ENCODE measurements around the gene NINJ2.
"Not testable (repeated sequence)": the region's sequence is repeated elsewhere in the genome, so short reads cannot be mapped to it uniquely, and the experiment has no call there.

The NINJ2 gene

DNA sequence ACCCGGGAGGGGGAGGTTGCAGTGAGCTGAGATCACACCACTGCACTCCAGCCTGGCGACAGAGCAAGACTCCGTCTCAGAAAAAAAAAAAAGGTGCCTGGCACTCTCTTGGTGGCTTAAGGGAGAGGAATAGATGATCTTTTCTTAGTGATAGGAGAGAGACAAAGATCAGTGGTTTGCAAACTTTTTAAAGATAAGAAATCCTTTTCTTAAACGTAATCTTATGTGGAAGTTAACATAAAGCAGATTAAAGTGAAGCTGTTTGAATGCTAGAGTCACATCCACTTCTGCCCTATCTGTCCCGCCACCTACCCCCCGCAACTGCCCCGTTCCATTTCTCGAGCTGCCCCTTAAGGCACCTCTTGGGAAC, 6.3 kb upstream of the NINJ2 start:
- DNase-seq, result no peak

DNA sequence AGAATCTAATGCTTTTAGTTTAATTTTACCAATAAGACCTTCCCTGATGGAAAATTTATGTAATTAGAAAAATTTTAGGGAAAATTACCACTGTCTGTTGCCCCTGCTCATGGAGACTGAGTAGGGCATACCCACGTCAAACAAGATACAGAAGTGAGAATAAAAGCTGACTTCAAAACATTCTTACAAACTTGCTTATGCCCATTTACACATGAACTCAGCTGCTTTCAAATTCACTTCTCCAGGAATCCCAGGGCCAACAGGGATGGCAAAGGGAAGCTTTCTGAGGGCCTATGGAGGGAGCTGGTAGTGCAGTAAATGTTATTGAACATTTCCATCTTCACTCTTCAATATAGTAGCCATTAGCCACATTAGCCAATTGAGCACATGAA, 4.8 kb upstream of the NINJ2 start:
- no peak for DNase-seq

DNA sequence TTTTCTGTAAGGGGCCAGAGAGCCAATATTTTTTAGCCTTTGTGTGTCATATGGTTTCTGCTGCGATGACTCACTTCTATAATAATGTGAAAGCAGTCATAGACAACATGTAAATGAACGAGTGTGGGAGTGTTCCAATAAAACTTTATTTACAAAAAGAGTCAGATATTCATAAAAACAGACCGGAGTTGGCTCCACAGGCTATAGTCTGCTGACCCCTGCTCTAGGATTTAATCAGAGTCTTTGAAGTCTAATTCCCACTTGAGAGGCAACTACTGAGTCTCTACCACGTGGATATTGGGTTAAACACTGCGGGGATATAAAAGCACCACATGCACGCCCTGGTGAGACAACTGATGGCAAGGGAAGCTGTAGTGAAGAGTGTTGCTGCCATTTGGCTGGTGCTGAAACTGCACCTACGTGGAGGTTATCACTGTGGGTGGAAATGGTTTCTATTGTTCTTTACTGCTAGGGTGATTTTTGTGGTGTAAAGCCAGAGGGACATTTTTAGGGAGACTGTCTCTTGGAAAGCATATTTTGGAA, 3.6 kb upstream of the NINJ2 start:
- DNase-seq, result no peak

DNA sequence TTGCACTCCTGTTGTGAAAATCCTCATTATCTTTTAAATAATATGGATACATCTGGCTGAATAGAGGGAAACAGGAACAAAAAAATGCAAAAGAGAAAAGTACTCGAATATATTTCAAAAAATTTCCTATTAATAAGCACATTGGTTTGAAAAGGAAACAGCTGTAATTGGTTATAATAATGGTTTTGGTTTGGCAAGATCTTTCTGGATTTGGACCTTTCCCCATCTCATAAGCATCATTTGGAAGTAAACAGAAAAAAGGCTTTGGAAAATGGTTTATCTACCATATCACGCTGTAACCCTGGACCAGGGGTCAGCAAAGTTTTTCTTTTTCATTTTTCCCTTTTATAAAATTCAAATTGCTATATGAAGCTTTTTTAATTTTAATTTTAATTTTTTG, 2.8 kb upstream of the NINJ2 start:
- no peak for DNase-seq

DNA sequence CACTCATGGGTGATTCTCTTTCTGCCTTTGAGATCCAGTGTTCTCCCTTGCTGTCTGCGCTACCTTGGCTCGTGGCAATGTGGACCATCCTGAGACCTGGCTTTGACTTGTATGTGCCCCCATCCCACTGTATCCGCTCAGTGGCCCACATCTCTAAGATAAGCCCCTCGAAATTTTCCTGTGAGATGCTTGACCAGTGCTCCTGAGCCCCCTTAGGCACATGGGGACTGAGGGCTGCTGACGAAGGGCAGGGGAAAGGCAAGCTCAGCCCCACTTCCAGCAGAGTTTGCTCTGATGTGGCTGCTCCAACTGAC, 1.5 kb upstream of the NINJ2 start:
- no peak for DNase-seq

DNA sequence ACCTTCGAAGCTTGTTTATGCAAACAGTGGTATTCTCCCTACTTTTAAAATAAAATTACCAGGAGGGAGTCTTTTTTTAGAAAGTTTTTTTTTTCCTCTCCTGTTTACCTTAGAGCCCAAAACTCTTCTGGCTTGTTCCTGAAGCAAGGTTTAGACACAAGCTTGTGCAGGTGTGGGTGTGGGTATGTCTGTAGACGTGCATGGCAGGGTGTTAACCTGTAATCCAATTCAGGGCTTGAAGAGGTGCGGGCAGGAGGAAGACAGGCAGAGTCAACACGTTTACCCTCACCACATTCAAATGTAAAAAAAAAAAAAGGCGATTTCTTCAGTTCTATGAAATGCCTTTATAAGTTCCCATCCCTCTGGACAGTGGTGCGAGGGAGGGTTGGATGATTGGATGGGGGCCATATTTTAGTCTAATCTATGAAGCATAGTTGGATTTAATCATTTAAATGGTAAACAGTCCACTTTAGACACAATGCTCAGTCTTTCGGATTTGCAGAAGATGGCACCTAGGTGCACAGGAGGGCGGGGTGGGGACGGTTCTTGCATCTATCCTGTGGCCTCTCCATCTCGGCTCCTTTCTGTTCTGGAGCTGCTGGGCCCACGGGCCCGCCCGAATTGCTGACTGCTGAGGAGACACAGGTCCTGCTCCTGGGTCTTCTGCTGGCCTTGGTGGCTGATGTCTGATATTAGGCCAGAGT, 982 bp upstream of the NINJ2 start:
- DNase-seq, result no peak

DNA sequence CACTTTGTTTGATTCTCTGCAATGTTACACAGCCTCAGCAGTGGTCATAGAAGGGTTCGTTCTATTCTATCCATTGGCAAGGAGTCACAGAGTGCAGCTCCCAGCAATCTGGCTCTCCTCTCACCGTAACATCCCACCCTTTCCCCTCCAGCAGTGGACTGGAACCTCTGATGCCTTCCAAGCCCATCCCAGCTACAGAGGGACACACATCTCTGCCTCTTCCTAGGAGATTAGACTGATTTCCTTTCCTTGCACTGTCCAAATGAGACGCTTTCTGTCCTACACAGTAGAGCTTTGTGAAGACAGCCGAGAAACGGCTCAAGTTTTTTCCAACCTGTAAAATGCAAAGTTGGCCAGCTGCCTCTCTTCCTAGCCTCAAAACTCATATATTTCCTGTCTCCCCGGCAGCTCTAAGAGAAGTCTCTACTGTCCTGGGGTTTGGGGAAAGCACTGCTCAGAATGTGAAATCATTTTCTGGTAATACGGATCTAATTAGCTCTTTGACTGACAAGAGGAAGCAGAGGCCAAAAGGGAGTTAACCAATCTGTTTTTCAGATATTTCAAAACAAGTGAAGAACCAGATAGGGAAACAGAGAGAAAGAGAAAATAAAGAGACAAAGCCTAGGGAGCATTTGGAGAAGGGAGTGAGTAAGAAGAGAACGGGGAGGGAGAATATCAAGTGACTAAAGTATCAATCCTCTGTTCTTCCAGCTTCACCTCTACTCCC, 516 bp downstream of the NINJ2 start:
- DNase-seq, result no peak

DNA sequence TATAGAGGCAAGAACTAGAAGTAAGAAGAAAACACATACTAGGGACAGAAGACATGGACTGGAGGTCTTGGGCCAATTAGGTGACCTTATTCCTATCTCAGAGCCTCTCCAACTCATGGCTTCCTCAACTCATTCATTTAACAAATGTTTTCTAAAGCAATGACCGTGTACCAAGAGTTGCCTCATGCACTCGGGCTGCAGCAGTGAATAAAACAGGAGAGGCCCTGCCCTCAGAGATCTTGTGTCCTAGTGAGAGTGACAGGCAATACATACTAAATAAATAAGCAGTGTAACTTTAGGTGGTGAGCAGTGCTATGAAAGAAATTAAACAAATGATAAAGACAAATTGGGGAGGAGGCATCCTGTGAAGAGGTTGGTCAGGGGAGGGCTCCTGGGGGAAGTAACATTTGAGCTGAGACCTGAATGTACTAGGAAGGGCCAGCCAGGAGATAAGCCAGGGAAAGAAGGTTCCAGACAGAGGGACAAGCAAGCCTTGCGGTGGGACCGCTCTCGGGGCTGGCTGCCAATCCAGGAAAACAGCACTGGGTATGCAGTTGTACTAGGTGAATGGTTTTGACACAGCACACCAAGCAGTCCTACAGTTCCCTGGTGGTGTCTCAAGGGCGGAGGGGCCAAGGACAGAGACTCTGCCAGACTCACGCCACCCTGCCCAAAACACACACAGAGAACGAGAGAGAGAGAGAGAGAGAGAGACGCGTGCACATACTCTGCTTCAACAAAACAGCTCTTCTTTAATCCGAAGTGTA, 1.3 kb downstream of the NINJ2 start:
- DNase-seq, result no peak

DNA sequence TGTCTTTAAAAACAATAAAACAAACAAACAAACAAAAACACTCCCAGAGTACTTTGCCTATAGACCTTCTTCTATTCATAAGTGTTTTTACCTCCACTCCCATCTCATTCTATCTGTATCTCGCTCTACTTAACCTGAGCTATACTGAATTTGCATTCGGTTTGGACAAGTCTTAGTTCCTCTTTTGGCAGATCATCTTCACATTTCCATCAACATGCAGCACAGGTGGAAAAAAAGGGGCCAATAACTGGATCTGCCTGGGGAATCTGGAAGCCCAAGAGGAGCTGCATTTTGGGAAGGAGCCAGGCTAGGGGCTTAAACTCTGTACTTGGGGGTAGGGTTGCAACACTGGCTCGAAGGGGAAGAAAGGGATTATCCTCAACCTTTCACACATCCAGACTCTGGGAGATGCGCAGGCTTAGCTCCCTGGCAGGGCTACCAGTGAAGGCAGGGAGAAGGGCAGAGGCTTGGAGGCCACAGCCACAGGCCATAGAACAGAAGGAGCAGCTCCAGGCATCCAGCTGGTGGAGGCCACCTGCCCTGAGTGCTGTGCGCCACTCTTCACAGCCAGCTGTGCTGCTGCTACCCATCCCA, 4.1 kb downstream of the NINJ2 start:
- no peak for DNase-seq

DNA sequence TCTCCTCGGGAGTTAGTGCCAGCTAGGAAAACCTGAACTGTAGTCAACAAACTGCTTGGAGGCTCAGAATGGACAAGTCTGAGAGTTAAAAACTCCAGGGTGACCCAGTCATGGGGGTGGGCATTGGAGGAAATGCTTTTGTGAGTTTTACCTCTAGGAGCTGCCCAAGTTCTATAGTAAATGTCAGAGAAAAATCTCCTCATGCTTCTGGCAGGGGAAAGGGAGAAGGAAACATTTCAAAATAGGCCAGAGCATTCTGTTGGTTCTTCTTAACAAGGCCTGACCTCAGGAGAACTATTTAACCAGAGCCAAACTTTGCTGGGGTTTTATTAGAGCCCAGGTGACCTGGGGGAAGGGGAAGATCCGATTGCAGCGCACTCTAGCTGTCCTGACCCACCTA, 12.3 kb downstream of the NINJ2 start:
- no peak for DNase-seq

DNA sequence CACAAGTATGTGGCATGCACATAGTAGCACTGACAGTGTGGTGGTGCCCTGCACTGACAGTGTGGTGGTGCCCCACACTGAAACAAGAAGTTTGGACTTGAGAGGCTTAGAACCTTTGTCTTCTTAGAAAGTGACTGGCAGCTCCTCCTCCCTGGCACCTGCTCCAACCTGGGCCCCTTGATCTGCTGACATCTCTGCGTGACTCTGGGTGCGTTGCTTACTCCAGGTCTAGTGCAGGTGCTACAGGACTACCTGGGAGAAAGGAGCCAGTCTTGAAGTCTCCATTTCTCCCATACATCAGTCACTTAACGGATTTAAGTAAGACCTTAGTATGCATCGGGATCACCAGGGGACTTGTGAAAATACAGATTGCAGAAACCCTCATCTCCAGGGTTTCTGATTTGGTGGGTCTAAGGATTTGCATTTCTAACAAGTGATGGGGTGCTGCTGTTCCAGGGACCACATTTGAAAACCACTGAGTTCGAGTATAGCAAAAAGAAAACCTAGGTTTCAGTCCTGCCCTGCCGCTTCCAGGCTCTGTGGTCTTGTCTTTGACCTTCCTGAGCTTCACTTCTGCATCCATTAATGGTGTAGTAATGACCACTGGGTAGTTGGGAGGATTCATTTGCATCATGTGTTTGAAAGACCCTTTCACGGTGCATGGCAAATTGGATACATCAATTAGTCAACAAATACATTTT, 15.7 kb downstream of the NINJ2 start:
- DNase-seq, result no peak

DNA sequence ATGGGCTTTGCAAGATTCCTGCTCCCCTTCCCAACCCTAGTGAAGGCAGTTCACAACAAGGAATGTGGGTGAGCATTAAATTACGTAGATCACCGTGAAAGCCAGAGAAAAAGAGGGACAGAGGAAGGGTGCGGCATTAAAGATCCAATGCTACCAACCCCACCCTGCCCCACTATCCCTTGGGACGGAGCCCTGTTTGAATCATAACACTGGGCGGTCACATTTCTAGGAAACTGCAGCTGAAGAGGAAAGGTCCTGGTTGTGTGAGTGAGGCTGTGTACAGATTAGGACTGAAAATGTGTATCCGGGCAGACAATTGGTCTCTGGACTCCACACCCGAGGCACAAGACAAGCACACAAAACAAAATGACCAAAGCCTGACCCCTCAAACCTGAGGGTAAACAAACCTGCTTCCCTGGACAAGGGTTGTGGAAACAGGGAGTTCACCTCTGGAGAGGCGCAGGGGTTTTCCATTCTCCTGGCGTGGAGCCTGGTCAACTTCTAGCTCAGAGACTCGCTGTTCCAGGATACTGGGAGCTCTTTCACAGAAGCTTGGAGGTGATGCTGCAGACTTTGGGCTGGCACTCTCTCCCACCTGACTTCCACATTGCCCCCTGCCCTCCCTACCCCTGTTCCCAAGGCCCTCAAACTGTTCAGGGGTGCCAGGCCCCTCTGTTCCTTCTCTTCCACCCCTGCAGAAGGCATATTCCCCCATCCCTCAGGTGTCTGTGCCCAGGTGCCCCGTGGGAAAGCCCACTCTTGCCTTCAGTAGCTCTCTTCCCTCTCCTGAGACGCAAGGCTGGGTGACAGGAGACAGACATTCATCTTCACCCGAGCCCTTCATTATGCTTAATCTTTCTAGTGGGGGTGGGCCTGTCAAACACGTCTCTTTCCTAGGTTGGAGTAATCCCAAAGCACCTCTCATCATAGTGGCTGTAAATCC, 16.5 kb downstream of the NINJ2 start:
- DNase-seq, result no peak

DNA sequence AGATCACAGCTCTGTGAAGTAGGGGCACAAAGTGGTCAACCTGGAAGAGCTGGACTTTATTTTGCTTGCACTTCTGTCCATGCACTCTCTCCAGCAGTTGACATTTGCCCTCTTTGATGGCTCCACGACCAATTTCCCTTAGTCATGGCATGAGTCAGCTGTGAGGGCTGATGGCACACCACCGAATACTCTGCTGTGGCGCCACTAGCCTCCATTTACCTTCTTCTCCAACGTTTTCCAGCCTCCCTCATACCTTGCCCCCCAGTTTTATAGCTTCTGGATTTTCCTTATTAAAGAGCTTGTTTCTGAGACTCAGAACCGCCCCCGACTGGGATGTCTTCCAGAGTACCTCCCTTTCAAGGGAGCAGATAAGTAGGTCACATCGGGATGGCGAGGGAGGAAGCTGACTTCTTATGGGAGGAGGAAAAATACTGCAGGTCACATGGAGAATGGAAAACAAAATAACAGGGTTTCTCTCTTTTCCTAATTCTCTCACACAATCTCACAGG, 17.6 kb downstream of the NINJ2 start:
- no peak for DNase-seq

DNA sequence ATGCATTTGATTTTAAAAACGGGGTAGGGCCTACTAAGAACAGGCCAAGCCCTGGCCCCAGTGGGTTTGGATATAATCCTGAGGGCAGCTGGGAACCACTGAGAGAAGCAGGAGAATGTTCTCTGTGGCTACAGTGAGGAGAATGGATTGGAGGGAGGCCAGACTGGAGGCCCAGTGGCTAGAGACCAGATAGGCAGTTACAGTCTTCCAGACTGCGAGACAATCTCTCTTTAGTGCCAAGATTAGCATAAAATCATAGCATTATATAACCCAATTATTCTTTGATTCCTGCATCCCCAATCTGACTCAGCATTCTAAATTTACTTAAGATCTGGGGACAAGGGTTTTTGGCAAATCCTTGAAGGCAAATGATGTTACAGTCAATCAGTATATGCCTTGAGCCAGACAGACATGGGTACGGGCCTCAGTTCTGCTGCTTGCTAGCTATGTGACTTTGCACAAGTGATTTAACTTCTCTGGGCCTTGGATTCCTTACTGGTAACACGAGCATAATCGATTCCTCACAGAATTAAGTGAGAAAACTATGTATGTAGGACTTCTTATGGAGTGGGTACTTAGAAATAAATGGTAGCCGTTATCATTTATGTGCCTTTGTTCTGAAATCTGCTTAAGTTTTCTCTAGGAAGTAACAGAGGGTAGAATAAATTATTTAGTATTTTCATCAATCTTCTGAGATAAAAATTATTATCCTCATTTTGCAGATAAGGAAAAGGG, 18.3 kb downstream of the NINJ2 start:
- no peak for DNase-seq

DNA sequence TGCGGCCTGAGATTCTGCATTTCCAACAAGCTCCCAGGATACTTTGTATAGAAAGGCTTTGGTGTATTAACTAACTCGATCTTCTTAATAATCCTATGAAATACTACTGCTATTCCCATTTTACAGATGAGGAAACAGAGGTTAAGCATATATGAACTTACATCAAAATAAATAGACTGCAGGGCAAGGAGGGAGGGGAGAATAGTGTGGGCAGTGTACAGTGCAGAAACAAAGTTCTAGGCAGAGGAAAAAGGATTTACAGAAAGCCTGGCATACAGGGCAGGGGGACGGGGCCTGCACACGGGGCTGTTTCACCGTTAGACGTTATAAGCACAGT, 19.0 kb downstream of the NINJ2 start:
- DNase-seq, result no peak

DNA sequence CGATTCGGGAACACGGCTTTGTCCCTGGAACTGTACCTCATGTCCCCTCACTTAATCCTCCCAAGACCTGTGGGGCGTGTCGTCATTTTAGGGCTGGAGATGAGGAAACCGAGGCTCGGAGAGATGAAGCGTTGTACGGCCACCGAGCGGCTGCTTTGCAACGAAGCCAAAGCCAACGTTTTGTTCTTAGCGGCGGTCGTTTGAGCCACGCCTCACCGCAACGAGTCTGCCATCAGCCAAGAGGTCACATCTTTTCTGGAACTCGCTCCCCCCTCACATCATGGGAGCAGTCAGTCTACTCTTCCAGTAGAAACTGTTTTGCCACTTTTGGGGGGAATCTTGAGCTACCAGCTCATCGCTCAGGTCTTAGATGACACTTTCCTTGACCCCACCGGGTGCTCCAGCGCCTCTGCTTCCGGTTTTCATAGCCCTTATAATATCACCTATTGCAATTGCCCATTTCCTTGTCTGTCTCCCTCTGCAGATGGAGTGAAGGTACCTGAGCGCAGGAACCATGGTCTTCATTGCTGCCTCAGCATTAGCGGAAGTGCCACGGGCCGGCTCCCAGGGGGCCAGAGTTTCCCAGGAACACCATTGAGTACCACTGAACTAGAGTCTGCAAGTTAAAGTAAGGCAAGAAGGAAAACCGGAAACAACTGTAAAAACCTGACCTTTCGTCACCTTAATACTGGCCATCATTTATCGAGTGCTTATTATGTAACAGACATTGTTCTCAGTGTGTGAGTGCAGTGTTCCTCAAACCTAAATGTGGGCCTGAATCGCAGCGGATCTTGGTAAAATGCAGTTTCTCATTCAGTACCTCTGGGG, 19.6 kb downstream of the NINJ2 start:
- no peak for DNase-seq

DNA sequence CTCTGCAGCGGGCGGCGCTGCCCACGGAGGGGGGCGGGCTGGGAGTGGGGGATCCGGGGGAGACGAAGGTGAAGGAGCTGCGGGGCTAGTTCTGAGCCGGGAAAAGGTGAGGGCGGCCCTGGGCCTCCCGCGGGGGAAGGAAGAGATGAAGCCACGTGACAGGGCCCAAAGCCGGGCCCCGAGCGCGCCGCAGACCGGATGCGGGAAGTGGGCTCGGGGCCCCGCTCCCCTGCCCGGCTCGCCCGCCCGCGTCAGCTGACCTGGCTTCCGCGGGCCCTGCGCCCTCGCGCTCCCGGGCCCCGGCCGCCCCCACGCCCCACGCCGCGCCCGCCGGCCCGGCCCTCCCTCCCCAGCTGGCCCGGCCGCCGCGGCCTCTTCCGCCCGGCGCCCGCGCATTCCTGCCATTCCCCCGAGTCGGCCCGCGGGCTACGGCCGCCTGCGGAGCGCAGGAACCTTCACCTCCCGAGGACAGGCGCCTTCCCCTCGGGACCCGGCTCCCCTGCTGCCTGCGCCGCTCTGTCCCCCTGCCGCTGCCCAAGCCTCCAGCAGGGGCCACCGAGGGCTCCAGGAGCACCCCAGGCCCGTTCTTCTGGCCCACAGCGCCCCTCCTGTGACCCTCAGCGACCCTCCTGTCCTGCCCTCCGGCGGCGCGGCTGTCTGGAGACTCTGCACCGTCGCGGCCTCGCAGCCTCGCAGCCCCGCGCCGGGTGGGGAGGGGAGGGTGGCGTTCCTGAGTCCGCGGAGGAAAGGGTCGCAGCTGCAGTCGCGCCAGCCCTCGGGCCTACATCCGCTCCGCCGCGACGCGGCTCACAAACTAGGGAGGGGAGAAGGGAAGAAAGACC, 20.4 kb downstream of the NINJ2 start:
- peak; percentile 51 for DNase-seq

DNA sequence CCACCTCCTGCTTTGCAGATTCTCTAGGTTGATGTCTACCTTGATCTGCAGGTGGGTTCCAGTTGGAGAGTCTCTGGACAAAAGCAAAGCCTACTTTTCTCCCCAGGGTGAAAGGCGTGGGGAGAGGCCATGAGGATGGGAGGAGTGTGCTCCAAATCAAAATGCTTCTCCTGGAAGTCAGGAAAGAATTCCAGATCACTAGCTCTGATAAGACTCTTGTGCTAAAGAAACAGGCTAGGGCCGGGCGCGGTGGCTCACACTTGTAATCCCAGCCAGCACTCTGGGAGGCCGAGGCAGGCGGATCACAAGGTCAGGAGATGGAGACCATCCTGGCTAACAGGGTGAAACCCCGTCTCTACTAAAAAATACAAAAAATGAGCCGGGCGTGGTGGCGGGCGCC, 21.9 kb downstream of the NINJ2 start:
- not testable (repeated sequence) for DNase-seq

DNA sequence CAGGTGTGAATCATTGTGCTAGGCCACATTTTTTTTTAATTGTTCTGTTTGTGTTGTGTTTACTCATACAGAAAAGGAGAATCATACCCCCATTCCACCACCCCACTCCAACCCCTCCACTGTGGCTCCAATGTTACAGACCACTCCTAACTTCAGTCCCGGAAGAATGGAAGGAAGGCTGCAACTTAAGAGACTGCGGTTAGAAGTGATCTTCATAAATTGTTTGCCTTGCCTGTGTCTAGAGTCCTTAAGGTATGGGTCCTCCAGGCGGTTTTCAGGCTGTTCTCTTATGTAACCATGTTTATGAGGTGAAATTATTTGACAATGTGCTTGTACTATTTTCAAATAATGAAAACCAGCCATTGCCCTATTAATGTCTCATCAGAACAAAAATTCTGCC, 22.5 kb downstream of the NINJ2 start:
- DNase-seq, result no peak

Measured in effector CD8-positive, alpha-beta T cell (primary cell).